Calu3 (cell line): ENCODE results near the gene KCNJ13. TPM values are rescaled to one million over a fixed set of nuclear protein-coding genes. Genes with fewer than 3 reads are reported as not detected.

ENCODE experiments used
- BruUV-seq: library from RNA; stranded (reverse); fragments of 400-500 nt; replicated peaks from 2 replicates; lab custom pipeline; 2021; lab: Mats Ljungman, UMichigan
- CTCF ChIA-PET: fragments of 300-600 bp; sonication (Branson Sonifier 250); formaldehyde crosslinking; loops from one replicate; lab custom pipeline; 2022; ENCODE audit warnings: antibody characterized with exemption; lab: Charles Lee
- DNase-seq: peaks from one replicate; pipeline ENCODE4 v3.0.0; 2022
- H3K27ac Mint-ChIP-seq: one replicate; pipeline ENCODE4 v1.8.0; 2022; ENCODE audit warnings: mixed read lengths; ENCODE audit not compliant: unreplicated experiment
- H3K27me3 Mint-ChIP-seq: one replicate; pipeline ENCODE4 v1.8.0; 2022; ENCODE audit warnings: mixed read lengths; ENCODE audit not compliant: unreplicated experiment
- H3K36me3 Mint-ChIP-seq: one replicate; pipeline ENCODE4 v1.8.0; 2022; ENCODE audit warnings: mild to moderate bottlenecking, moderate library complexity, mixed read lengths; ENCODE audit not compliant: insufficient read depth, unreplicated experiment
- H3K4me1 Mint-ChIP-seq: one replicate; pipeline ENCODE4 v1.8.0; 2022; ENCODE audit warnings: mild to moderate bottlenecking, low read depth, mixed read lengths; ENCODE audit not compliant: unreplicated experiment
- H3K4me3 Mint-ChIP-seq: one replicate; pipeline ENCODE4 v1.8.0; 2022; ENCODE audit warnings: mild to moderate bottlenecking, low read depth, moderate library complexity, mixed read lengths; ENCODE audit not compliant: unreplicated experiment
- H3K9me3 Mint-ChIP-seq: one replicate; pipeline ENCODE4 v1.8.0; 2022; ENCODE audit warnings: low read depth, mixed read lengths; ENCODE audit not compliant: unreplicated experiment
- CTCF ChIP-seq: fragments of 200-600 bp; IDR thresholded peaks from one replicate; pipeline ENCODE4 v1.8.0; 2022; ENCODE audit warnings: antibody characterized with exemption; ENCODE audit not compliant: unreplicated experiment
- intact Hi-C: fragments of 100-400 bp; cut with micrococcal nuclease; formaldehyde crosslinking; loops from one replicate; pipeline ENCODE4 v1.10.0; 2022; ENCODE audit not compliant: unreplicated experiment
- total RNA-seq: library from RNA; stranded (reverse); gene quantifications from 2 replicates; pipeline ENCODE4 v1.2.3, GENCODE V29; 2022

Gene KCNJ13
- total RNA-seq, 1 experiment from 2014 or later, result not detected

- CTCF ChIA-PET, result interaction anchor here (1.0 kb wide), 1 partner anchor 8 kb away, joined by 3 read pairs; no protein-coding TSS in a partner anchor
- Mint-ChIP-seq H3K4me3 (no peak overlapping the region), H3K27ac (no peak overlapping the region), H3K36me3 (peaks cover 4% of the 10 kb centered on the region), H3K4me1 (peaks cover 15% of the 10 kb centered on the region), H3K27me3 (no peaks in the 10 kb centered on the region), H3K9me3 (no peaks in the 10 kb centered on the region)
- no peak for TF ChIP-seq CTCF
- intact Hi-C loops, result no loop called here
- no TSS peak for BruUV-seq
- DNase-seq, result no peak
Measured at GRCh38 chr2:232773815-232774214, 2.5 kb downstream of the KCNJ13 start.

GRCh38 chr2:232772531-232772930 is 3.8 kb downstream of the KCNJ13 start:
- no peak for TF ChIP-seq CTCF
- DNase-seq, result no peak
- H3K36me3 Mint-ChIP-seq, result peaks cover 4% of the 10 kb centered on the region
- no TSS peak for BruUV-seq
- CTCF ChIA-PET, result no interaction called here
- no peaks in the 10 kb centered on the region for H3K27me3 Mint-ChIP-seq
- no peak overlapping the region for H3K27ac Mint-ChIP-seq
- H3K4me3 Mint-ChIP-seq, result no peak overlapping the region
- peaks cover 8% of the 10 kb centered on the region for H3K4me1 Mint-ChIP-seq
- intact Hi-C loops, result no loop called here
- no peaks in the 10 kb centered on the region for H3K9me3 Mint-ChIP-seq

GRCh38 chr2:232771870-232772269 is 4.5 kb downstream of the KCNJ13 start:
- H3K27ac Mint-ChIP-seq, result no peak overlapping the region
- no TSS peak for BruUV-seq
- H3K36me3 Mint-ChIP-seq, result peaks cover 4% of the 10 kb centered on the region
- CTCF ChIA-PET, result no interaction called here
- no peak for TF ChIP-seq CTCF
- peaks cover 8% of the 10 kb centered on the region for H3K4me1 Mint-ChIP-seq
- DNase-seq, result no peak
- H3K27me3 Mint-ChIP-seq, result no peaks in the 10 kb centered on the region
- no peak overlapping the region for H3K4me3 Mint-ChIP-seq
- intact Hi-C loops, result no loop called here
- no peaks in the 10 kb centered on the region for H3K9me3 Mint-ChIP-seq

GRCh38 chr2:232770207-232770606 is 6.2 kb downstream of the KCNJ13 start:
- no peak for DNase-seq
- no TSS peak for BruUV-seq
- no peak overlapping the region for H3K4me3 Mint-ChIP-seq
- intact Hi-C loops, result no loop called here
- peaks cover 15% of the 10 kb centered on the region for H3K36me3 Mint-ChIP-seq
- CTCF ChIA-PET, result no interaction called here
- no peaks in the 10 kb centered on the region for H3K9me3 Mint-ChIP-seq
- H3K27me3 Mint-ChIP-seq, result no peaks in the 10 kb centered on the region
- no peaks in the 10 kb centered on the region for H3K4me1 Mint-ChIP-seq
- H3K27ac Mint-ChIP-seq, result no peak overlapping the region
- no peak for TF ChIP-seq CTCF
